HG03432 (cell line): ENCODE data around the gene C10orf71.

Experiments
- ATAC-seq: cut with Tn5 transposase; IDR thresholded peaks from one replicate; pipeline ENCODE4 v1.9.1; 2021; ENCODE audit warnings: mild to moderate bottlenecking, moderate library complexity; ENCODE audit not compliant: unreplicated experiment

C10orf71 gene

DNA sequence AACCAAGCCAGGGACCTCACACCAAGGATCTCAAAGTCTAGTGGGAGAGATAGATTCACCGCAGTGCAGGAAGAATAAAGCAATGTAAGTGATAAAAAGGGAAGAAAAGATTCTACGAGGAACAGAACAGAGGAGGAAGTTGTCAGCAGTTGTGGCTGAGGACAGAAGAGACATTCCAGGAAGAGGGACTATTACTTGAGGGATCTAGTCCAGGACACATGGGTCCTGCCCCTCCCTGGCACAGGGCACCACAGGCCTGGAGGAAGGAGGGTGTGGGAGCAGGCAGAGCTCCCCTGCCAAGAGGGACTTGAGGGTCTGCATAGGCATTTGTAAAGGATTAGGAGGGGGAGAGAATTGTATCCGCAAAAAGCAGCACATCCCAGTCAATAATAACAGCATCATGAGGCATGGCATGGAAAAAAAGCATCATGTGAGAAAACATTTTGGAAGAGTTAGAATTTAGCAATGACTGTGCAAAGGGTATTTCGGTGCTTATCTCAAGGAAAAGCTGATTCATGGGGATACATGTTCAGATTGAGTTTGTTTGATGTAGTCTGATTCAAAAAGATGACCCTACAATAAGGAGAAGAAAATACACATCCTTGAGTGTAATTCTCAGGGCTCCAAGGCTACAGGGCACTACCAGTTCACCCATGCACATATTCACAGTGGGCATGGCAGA is 12.7 kb downstream of the C10orf71 start:
- no peak for ATAC-seq

DNA sequence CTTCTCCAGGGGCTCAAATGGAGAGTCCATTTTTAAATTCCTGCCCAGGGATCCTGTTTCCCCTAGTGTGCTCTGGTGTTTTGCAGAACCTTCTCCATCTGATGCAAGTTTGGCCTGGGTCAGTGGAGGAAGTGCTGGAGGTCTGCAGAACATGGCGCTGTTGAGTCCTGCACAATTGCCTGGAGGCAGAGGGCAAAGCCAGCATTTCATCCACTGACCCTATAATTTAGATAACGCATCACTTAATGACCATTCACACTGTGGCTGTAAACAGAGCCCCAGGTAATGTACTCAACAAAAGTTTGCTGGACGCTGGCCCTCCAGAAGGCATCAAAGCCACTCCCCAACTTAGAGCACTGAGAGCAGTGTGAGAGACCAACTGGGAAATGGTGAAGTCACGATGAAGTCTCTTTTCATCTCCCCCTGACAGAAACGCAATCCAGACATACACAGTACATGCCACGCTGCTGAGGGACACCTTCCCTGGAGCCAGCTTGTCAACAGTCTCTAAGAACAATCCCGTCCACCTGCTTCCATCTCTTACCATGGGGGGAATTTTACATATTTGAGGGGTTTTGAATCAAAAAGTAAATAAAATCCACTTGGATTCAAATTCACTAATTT is 13.4 kb downstream of the C10orf71 start:
- ATAC-seq = no peak

DNA sequence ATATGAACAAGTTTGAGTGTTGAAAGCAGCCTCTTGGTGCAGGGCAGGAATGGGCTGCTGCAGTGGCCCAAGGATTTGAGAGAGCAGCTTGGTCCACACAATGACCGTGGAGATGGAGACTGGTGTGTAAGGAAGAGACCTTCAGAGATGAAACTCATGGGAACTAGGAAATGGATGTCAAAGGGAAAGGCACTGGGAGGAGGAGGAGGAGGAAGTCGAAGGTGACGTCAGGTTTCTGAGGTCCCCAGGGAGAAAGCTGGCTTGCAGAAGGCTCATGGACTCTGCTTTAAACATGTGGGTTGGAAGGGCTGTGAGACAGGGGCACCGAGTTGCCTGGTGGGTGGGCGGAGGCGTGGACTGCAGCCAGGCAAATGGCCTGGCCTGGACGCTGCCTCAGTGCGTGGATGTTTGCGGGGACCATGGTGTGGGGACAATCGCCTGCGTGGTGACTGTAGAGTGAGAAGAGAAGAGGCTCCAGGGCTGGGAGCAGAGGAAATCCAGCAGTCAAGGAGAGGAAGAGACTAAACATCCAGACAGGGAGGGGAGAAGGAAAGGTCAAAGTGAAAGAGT is 14.6 kb downstream of the C10orf71 start:
- ATAC-seq = no peak

DNA sequence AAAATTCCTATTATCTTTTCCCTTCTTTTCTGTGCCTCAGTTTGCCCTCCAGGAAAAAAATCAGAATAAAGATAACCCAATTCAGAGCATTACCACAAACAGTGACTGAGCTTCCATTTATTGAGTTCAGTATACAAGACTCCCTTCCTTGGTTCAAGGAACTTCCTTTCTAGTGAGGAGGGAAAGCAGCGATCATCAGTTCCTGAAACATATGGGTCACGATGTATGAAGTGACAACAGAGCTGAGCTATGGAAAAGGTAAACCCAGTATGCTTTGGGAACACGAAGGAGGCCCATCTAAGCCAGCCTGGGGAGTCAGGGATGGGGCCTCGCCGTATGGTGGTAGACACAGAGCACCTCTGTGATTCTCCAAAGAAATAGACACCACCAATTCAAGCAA is 15.8 kb downstream of the C10orf71 start:
- ATAC-seq = no peak

DNA sequence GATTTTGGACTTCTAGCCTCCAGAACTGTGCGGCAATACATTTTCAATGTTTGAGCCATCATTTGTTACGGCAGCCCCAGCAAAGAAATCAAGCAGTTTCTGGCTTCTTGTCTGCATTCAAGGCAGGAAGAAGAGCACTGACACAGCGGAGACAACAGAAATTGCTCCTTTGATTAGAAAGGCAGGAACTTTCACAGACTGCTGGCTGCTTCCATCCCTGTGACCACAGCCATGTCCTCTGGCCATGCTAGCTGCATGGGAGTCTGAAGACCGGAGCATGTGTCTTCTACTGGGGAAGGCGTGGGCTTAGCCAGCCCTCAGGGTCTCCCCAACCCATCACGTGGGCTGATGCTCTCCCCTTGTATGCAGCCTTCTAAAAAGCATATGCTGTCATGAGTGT is 19.1 kb downstream of the C10orf71 start:
- no peak for ATAC-seq

DNA sequence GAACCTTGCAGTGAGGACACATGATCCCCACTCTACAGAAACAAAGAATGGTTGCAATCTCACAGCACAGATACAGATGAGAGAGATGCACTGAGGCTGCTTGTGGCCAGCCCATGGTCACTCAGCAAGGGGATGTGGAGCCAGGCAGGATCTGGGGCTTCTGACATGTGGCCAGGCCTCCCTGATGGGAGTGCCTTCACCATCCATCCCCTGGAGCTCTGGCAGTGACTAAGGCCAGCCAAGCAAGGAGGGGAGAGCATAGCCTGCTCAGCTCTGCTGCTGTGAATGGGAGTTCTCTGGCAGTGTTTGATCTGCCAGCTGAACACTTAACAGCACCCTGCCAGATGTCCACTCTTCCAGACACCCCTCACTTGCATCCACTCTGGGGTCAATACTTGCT is 19.8 kb downstream of the C10orf71 start:
- ATAC-seq = no peak

DNA sequence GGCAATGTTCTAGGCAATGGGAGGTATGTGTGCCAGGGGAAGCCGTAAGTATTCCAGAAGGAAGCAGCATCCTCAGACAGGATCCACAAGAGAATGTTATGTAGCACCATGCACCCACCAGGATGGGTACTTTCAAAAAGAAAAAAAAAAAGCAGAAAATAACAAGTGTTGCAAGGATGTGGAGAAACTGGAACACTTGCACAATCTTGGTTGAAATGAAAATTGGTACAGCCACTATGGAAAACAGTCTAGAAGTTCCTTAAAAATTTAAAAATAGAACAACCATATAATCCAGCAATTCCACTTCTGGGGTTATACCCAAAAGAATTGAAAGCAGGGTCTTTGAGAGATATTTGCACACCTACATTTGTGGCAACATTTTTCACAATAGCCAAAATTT is 20.2 kb downstream of the C10orf71 start:
- no peak for ATAC-seq

DNA sequence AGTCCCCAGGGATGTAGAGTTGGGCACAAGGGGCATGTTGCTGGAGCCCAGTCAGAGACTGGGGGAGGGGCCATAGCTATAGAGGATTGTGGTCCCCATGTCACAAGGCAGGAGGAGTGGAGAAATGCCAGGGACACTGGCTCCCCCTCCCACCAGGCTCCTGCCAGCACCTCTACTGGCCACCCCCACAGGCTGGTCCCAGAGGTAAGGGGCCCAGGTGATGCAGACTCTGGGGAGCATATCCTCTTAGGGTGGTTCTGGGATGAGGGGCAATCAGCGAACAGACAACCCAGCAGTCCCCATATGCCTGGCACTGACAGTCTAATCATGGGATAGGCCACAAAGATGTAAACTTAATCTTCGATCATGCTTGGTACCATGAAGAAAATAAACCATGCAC is 21.2 kb downstream of the C10orf71 start:
- no peak for ATAC-seq

DNA sequence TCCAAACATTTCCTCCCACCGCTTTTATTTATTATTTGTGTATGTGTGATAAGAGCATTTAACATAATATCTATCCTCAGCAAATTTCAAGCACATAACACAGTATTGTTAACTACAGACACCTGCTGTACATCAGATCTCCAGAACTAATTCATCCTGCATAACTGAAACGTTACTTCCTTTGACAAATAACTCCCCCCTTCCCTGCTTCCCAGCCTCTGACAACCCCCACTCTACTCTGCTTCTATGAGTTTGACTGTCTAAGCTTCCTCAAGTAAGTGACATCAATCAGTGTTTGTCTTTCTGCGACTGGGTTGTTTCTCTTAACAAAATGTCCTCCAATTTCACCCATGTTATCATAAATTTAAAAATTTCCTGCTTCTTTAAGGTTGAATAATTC is 22.1 kb downstream of the C10orf71 start:
- ATAC-seq = no peak

DNA sequence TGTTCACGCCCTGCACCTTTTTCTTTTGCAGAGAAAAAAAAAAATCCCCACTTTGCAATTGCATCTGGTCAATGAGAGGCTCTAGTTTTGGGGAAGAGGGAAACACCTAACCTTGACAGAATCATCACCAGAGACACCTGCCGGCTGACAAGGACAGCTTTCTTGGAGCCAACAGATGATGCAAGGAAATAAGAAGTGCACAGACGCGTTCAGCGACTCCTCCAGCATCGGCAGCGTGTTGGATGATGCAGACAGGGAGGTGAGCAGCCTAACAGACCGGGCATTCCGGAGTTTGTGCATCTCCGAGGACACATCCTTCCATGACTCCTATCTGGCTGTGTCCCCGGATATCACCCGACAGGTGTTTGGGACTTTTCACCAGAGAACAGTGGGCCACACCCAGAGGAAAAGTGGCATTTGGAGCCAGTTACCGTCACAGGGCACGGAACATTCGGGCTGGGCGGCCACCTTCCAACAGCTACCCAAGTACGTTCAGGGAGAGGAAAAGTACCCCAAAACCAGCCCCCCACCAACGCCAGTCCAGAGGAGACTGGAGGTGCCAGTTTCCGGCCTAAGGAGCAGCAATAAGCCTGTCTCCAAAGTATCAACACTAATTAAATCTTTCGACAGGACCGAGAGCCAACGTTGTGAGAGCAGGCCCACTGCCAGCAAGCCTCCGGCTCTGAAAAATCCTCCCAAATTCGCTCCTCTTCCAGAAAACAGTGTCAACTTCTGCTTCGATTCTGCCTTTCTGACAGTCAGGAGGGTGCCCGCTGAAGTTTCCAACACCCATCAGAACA is 23.6 kb downstream of the C10orf71 start:
- ATAC-seq = no peak

DNA sequence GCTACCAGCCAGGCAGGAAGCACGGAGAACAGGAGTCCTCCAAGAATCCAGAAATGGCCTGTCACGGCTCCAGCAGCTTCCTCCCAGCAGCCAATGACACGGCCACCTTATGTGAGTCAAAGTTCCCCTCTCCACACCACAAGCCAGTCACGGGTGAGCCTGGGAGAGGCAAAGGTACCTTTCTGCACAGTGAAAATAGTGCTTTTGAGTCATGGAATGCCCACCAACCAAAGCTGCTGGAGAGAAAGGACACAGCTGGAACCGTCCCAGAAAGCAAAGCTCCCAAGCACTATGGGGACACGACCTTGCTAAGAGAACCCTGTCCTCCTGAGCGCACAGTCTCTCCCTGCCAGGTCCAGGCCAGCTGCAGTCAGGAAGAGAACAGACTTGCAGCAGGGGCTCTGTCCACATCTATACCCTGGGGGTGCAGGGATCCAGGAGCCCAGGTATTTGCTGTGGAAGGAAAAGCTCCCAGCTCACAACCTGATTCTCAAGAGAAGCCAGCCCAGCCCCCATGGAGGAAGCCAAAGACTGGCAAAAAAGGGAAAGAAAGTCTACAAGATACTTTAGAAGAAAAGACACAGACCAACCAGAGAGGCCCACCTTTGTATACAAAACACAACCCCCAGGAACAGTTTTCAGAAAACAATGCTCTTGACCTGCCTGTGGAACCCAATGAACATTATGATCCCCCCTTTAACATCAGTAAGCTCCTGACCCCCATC is 24.4 kb downstream of the C10orf71 start:
- no peak for ATAC-seq

DNA sequence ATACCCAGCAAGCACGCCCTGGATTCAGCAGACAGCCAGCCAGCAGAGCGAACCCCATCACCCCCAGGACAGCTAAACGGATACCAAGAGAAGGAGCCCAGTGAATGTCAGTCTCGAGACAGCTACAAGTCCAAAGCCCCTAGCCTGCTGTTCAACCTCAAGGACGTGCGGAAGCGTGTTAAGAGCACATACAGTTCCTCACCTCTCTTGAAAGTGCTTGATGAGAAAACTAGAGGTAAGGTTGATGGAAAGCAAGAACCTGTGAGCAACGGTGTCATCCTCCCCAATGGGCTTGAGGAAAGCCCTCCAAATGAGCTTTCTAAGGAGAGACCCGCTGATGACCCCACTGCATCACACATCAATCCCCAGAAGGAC is 24.9 kb downstream of the C10orf71 start:
- no peak for ATAC-seq

DNA sequence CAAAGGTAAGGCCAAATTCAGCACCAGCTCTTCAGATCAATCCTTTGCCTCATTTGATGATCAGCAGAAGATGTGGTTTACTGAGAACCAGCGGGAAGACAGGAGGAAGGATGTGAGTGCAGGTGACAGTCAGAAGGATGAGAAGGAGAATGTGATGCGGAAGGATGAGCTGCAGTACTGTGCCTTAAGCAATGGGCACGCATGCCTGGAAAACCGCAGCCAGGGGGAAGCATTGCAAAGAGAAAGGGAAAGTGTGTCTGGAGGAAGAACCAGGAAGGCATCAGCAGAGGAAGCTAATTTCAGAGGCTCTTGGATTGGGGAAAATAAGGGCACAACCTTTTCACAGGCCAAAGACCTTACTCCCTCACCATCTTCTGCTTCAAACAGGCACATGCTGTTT is 25.7 kb downstream of the C10orf71 start:
- no peak for ATAC-seq

DNA sequence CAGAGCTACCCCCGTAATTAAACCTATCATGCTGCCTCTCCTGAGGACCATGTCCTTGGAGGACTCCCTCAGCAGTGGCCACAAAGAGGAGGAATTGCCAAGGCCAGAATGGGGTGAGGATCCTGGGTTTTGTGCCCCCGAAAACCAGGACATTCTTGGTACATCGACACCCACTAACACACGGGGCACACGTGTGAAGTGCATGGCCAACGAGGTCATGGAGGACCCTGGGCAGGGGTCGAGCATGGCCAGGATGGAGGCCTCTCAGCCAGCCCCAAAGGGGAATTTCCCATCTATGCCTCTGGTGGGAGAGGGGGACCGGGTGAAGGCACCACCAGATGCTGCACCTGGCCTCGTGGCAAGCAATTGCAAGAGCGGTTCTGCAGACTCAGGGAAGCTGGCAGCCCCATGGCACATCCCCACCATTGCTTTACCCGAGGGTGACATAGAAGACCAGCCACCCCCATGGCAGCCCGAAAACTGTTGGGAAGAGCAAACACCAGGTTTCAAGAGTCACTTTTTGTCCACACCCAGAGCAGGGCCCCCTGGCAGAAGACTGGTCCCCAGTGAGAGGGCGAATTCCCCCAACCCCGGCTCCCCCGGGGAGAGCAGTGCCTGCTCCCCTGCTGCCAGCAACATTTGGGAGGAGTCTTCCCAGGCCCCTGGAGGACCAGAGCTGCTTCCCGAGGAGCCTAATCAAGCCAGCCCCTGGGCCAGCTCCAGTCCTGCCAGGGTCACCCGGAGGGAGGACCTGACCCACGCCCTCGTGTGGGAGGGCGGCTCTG is 26.4 kb downstream of the C10orf71 start:
- ATAC-seq = no peak

DNA sequence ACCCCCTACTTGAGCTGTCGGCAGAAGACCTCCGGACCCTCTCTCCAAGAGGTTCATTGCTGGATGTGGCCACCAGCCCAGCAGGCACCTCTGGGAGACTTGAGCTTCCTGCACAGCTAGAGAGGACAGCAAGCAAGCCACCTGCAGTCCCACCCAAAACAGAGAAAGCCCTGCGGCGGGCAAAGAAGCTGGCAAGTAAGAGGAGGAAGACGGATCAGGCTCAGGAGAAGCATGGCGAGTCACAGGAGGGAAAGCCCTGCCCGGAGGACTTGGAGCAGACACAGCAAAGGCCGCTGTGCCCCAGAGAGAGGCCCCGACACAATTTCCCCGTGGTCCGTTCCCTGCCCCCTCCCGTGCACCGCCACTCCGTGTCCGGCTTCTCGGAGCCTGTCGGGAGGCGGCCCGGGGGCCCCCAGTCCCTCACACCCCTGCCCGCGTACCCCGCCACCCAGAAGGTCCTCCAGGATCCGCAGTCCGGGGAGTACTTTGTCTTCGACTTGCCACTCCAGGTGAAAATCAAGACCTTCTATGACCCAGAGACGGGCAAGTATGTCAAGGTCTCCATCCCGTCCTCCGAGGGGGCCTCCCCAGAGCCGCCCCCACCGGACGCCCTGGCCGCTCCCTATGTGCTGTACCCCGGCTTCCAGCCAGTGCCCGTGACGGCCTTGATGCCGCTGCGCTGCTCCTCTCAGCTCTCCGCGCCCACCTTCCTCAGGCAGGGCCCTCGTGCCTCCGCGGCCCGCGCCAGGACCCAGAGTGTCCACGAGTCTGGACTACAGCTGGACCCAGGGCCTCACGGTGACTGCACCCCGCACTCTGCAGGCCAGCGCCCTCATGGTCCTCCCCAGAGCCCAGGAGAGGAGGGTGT is 27.2 kb downstream of the C10orf71 start:
- ATAC-seq = no peak

DNA sequence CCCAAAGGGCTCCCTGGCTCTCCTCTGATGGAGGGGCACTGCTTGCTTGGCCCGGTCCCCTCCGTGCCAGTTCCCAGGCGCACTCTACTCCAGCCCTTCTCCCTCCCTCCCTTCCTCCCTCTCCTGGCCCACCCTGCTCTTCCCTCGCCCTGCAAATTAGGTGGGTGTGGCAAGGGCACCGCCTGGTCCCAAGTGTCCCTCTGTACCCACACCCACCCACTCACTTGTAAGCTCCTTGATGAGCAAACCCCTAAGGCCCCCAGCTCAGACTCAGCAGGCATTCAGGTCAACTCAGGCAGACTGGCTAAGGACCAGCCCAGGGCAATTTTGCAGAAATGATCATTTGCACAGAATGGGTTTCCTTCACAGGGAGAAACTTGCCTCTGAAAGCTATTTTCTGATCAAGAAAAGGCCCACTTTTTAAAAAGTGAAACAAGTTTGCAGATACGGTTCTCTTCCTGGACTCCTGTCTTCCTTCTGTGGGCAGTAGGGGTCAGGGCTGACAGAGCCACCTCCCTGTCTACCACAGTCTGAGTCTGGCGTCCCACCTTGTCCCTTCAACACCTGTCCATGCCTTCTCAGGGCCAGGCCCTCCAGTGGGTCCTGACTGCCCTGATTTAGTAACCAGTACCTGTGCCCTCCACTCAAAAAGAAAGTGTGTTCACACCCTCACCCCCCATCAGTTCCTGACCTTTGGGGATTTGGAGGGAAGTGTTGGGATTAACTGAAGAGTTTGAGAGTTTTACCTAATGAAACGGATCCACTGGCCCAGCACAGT is 28.3 kb downstream of the C10orf71 start:
- ATAC-seq = no peak

DNA sequence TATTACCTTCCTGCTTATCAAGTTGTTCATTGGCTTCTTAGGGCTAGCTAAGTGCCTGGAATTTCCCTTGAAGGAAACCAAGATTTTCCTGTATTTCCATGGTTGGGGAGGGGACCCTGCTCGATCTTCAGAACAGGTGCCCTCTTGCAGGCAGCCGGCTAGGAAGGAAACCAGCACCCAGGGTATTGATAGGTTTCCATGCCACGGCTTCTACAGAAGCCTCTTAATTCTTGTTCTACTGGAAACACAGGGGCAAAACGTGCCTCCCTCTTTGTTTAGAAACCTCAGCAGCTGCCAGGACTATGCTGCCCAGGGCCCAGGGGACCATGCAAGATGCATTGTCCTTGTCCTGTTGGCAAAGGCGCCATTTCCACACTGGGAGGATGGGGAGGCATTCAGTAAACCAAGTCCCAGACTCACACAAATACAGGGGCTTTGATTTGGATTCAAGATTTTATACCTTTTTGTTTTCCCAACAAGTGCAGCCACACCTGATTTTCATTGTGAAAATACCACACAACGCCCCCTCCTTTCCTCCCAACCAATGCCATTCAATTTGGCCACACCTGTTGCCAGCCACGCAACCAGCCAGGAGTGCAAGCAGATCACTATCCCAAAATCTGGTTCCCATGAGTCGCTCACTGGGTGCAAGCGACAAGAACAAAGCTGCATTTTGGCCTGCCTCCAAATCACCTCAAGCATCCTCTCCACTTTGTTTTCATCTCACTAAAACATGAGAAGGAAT is 29.6 kb downstream of the C10orf71 start:
- ATAC-seq = no peak

DNA sequence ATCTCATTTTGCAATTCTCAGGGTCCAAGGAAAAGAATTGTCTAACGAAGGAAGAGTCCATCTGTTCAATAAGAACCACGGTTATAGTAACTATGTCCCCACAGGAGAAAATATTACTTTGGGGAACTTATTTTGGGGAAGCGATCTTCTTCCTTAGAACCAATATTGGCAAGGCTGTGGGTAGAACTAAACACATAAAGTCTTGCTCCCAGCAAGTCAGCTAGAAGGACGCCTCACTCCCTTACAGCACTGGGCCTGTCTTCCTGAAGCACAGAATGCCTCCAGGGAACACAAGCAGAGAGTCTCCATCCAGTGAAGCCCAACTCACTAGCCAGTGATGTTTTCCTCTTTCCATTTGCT is 30.2 kb downstream of the C10orf71 start:
- ATAC-seq = no peak
